Urinary bladder (tissue), 4 donors: ENCODE measurements around the gene FGB. TPM values are rescaled to one million over a fixed set of nuclear protein-coding genes. Genes with fewer than 3 reads are reported as not detected.
"Not testable (repeated sequence)": the region's sequence is repeated elsewhere in the genome, so short reads cannot be mapped to it uniquely, and the experiment has no call there.

Experiments used
- DNase-seq: peaks from one replicate; pipeline ENCODE4 v3.0.0-alpha.2; 2015; ENCODE audit errors: extremely low spot score
- H3K27ac ChIP-seq: one replicate; pipeline ENCODE4 v1.5.1; 2013; ENCODE audit warnings: low read depth, mild to moderate bottlenecking, moderate library complexity
- H3K36me3 ChIP-seq: one replicate; pipeline ENCODE4 v1.6.1; 2013; ENCODE audit warnings: mild to moderate bottlenecking, moderate library complexity; ENCODE audit not compliant: insufficient read depth
- H3K4me1 ChIP-seq: one replicate; pipeline ENCODE4 v1.6.1; 2013; ENCODE audit warnings: mild to moderate bottlenecking, moderate library complexity; ENCODE audit not compliant: insufficient read depth
- H3K4me3 ChIP-seq: one replicate; pipeline ENCODE4 v1.5.1; 2013; ENCODE audit warnings: low read depth, low read length
- WGBS: extraction: QIAGEN DNeasy Blood & Tissue Kit; methylation state at CpG from one replicate; pipeline ENCODE4 v1.1.7; 2013; 5-methylcytosine and 5-hydroxymethylcytosine counted together
- polyA plus RNA-seq: library from polyadenylated mRNA; stranded (reverse); fragments of 200-250 nt; gene quantifications from one replicate; pipeline ENCODE4 v1.2.3, GENCODE V29; 2013
- total RNA-seq: library from RNA; depleted of rRNA; stranded (reverse); fragments of >200 nt; gene quantifications from one replicate; pipeline ENCODE4 v1.2.3, GENCODE V29; 2014
- donor health status: healthy with polysubstance abuse.
- donor health status: healthy.

Gene FGB
- total and polyA plus RNA-seq, 2 donors: 11.6 TPM; not detected in 1

DNA sequence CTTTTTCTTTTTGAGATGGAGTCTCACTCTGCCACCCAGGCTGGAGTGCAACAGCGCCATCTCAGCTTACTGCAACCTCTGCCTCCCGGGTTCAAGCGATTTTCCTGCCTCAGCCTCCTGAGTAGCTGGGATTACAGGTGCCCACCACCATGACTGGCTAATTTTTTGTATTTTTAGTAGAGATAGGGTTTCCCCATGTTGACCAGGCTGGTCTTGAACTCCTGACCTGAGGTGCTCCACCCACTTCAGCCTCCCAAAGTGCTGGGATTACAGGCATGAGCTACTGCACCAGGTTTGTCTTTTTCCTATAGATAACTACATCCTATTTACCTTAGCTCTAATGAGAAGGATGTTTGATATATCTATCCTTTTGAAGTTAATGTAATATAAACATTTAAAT lies 31.5 kb downstream of the FGB start:
- WGBS: 88% methylated on average over 3 of the region's 3 CpGs

DNA sequence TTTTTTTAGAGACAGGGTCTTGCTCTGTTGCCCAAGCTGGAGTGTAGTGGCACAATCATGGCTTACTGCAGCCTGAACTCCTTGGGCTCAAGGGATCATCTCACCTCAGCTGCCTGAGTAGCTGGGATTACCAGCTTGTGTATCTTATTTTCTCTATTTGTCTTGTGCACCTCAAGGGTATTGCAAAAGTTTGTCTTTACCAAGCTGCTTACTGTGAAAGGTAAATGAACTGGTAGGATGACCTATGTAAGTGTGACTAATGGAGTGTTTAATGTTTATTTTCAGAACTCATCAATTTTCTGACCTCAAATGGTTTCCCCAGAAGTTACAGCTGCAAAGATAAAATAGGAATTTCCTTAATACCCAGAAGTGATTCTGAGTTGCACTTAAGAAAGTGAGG lies 33.0 kb downstream of the FGB start:
- Histone ChIP-seq H3K4me1 (no peaks in the 10 kb centered on the region), H3K36me3 (no peaks in the 10 kb centered on the region), H3K4me3 (no peak overlapping the region), H3K27ac (no peak overlapping the region)
- no peak for DNase-seq

More for the DNA sequence above, 31.5 kb downstream of the FGB start:
- DNase-seq, H3K4me3 ChIP-seq, H3K4me1 ChIP-seq, H3K36me3 ChIP-seq, H3K27ac ChIP-seq: not testable (repeated sequence)

GRCh38 chr4:154597281-154597680 lies 34.5 kb downstream of the FGB start:
- 94% methylated on average over 11 of the region's 11 CpGs for WGBS
- not testable (repeated sequence) for H3K4me3 ChIP-seq, H3K36me3 ChIP-seq, H3K27ac ChIP-seq, DNase-seq, H3K4me1 ChIP-seq

DNA sequence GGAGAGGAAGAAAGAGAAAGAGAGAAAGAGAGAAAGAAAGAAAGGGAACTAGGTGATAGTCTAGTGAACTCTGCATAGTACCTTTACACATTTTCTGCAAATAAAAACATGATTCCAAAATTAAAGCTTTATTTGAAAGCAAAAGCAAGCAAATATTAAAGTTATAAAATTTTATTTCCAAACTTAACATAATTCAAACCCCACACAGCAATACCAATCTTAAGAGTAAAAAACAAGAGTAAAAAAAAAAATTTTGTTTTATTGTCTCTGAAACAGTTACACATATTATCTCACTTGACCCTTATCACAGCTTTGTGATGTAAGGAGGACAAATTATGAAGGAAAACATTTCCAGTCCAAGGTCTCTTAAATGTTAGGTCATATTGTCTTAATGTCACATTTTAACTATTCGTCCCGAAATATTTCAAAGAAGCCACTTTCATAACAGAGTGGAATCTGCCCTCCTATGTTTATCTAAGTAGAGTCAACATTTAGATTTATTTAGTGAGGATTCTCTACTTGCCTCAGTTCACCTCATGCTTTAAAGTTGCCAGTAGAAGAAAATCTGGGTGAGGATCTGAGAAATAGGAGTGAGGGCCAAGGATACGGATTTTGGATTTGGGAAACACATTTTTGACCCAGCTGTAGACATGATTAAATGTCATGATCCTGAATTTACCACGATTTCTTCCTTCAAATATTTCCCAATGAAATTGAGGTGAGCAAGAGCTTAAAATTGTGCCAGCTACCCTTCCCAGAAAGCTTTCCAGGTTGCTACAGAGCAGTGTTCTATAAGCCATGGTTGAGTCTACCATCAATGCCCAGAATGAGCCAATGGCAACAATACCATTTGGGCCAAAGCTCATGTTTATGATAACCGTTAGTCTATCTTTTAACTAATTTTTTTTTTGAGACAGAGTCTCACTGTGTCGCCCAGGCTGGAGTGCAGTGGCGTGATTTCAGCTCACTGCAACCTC lies 35.3 kb downstream of the FGB start:
- H3K36me3 ChIP-seq: no peaks in the 10 kb centered on the region
- no peak overlapping the region for H3K27ac ChIP-seq
- H3K4me1 ChIP-seq: no peaks in the 10 kb centered on the region
- no peak overlapping the region for H3K4me3 ChIP-seq
- DNase-seq: no peak
- 79% methylated on average over 7 of the region's 7 CpGs for WGBS

- 73% methylated on average over 1 of the region's 1 CpG for WGBS
- H3K27ac ChIP-seq: no peak overlapping the region
- H3K36me3 ChIP-seq: no peaks in the 10 kb centered on the region
- H3K4me3 ChIP-seq: no peak overlapping the region
- H3K4me1 ChIP-seq: no peaks in the 10 kb centered on the region
- DNase-seq: no peak
These were observed 39.7 kb downstream of the FGB start for GRCh38 chr4:154602404-154603020.

DNA sequence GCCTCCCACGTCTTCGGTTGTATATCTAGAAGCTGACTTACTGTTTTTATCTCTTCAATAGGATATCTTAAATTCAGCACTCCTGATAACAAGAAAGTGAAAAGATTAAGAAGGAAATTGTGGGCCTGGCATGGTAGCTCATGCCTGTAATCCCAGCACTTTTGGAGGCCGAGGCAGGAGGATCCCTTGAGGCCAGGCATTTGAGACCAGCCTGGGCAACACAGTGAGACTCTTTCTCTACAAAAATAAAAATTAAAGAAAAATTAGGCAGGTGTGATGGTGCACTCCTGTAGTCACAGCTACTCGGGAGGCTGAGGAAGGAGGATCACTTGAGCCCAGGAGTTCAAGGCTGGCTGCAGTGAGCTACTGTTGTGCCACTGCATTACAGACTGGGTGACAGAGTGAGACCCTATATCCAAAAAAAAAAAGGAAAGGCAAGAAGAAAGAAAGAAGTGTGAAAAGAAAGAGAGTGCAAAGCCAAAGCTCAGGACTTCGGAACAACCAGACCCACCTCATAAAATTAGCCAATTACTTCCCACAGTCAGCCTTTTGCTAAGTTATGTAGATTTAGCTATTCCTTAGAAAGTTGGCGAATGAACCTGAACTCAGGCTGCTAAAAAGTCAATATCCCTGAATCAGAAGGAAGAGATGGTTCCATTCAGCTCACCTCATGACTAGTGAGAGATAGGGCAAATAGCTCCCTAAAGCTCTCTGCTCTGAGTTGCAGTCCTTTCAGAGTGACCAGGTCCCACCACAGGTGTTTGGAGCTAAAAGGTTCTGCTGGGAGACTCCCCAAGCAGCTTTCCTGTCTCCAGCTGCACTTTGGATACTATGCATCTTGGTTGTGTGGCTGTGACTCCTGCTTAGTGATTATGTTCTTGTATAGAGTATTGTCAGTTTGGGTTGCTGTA lies 40.5 kb downstream of the FGB start:
- no peak for DNase-seq
- Histone ChIP-seq H3K4me3 (no peak overlapping the region), H3K4me1 (no peaks in the 10 kb centered on the region), H3K36me3 (no peaks in the 10 kb centered on the region), H3K27ac (no peak overlapping the region)
- 75% methylated on average over 6 of the region's 6 CpGs for WGBS

DNA sequence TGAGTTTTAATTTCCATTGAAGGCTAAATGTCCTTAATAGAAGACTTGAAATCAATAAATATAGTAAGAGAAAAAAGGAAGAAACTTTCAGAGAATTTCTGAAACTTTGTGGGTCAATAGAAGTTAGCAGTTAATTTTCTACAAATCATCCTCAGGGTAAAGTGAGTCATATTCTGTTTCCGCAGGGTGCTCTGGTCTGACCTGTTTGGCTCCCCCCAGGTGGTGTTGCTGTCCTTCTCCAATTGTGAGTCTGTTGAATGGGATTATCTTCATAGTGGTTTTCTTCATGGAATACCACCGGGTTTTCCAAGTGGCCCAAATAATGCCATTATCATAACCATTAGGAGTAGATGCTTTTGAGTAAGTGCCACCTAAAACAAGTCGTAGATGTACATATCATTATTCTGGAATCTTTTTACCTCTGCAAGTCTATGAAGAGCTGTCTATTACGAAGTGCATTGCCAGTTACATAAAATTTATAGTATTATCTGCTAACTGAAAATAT lies 41.9 kb downstream of the FGB start:
- Histone ChIP-seq H3K4me1 (no peaks in the 10 kb centered on the region), H3K27ac (no peak overlapping the region)
- 80% methylated on average over 4 of the region's 4 CpGs for WGBS

GRCh38 chr4:154606728-154607723 lies 44.2 kb downstream of the FGB start:
- 89% methylated on average over 6 of the region's 6 CpGs for WGBS
- DNase-seq: no peak
- Histone ChIP-seq H3K27ac (no peak overlapping the region), H3K36me3 (no peaks in the 10 kb centered on the region), H3K4me1 (no peaks in the 10 kb centered on the region), H3K4me3 (no peak overlapping the region)

More for the DNA sequence above, 41.9 kb downstream of the FGB start:
- no peaks in the 10 kb centered on the region for H3K36me3 ChIP-seq
- no peak for DNase-seq
- no peak overlapping the region for H3K4me3 ChIP-seq

- WGBS: 82% methylated on average over 3 of the region's 3 CpGs
- Histone ChIP-seq H3K4me1 (no peaks in the 10 kb centered on the region), H3K4me3 (no peak overlapping the region), H3K36me3 (no peaks in the 10 kb centered on the region), H3K27ac (no peak overlapping the region)
- no peak for DNase-seq
These were observed 45.8 kb downstream of the FGB start for GRCh38 chr4:154608361-154609252.

DNA sequence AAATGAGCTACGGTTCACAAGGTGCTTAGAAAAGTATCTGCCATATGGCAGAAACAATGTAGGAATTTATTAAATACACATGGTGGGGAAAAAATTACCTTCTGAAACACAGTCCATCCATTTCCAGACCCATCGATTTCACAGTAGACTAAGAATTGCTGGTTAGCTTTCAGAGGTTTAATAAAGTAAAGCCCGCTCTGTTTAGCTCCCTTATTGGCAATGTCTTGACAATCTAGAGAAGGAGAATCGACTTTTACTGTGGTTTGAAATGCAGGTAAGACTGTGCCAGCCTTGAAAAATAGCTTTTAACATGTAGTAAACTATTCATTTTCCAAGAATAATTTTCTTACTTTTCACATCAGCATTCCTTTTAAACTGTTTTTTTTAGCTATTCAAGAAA lies 46.7 kb downstream of the FGB start:
- Histone ChIP-seq H3K27ac (no peak overlapping the region), H3K4me1 (no peaks in the 10 kb centered on the region), H3K4me3 (no peak overlapping the region), H3K36me3 (no peaks in the 10 kb centered on the region)
- 82% methylated on average over 4 of the region's 4 CpGs for WGBS
- no peak for DNase-seq

- Histone ChIP-seq H3K36me3 (no peaks in the 10 kb centered on the region), H3K27ac (no peak overlapping the region), H3K4me1 (no peaks in the 10 kb centered on the region), H3K4me3 (no peak overlapping the region)
- DNase-seq: no peak
- 54% methylated on average over 4 of the region's 4 CpGs for WGBS
These were observed 47.8 kb downstream of the FGB start for GRCh38 chr4:154610582-154610981.

GRCh38 chr4:154611833-154612232 lies 49.0 kb downstream of the FGB start:
- no peak for DNase-seq
- no peaks in the 10 kb centered on the region for H3K4me1 ChIP-seq
- WGBS: 83% methylated on average over 1 of the region's 1 CpG
- no peak overlapping the region for H3K4me3 ChIP-seq
- H3K36me3 ChIP-seq: no peaks in the 10 kb centered on the region
- no peak overlapping the region for H3K27ac ChIP-seq
